Muscle layer of duodenum (tissue), 2 donors: ENCODE results near the gene ESPL1.

Experiments
- H3K27ac ChIP-seq: one replicate; pipeline ENCODE4 v1.7.0; 2013; ENCODE audit warnings: mild to moderate bottlenecking, low read length
- H3K27me3 ChIP-seq: one replicate; pipeline ENCODE4 v1.7.0; 2013; ENCODE audit warnings: low read depth, mild to moderate bottlenecking, control low read depth, low read length
- H3K36me3 ChIP-seq, 2 donors: one replicate each; pipeline ENCODE4 v1.7.0; 2013; ENCODE audit warnings: low read length in 2 of 2, control low read depth in 1 of 2, mild to moderate bottlenecking in 1 of 2; ENCODE audit not compliant: insufficient read depth in 2 of 2, control insufficient read depth in 1 of 2
- H3K4me1 ChIP-seq, 2 donors: one replicate each; pipeline ENCODE4 v1.7.0; 2013; ENCODE audit warnings: low read length in 2 of 2, mild to moderate bottlenecking in 2 of 2, control low read depth in 1 of 2, moderate library complexity in 1 of 2; ENCODE audit not compliant: insufficient read depth in 2 of 2, control insufficient read depth in 1 of 2
- H3K4me3 ChIP-seq, 2 donors: one replicate each; pipeline ENCODE4 v1.7.0; 2013; ENCODE audit warnings: low read length in 2 of 2, low read depth in 1 of 2, mild to moderate bottlenecking in 1 of 2
- H3K9me3 ChIP-seq, 2 donors: one replicate each; pipeline ENCODE4 v1.7.0; 2013; ENCODE audit warnings: low read length in 2 of 2, control low read depth in 1 of 2, mild to moderate bottlenecking in 1 of 2; ENCODE audit not compliant: control insufficient read depth in 1 of 2
- donor health status: healthy.

The ESPL1 gene

DNA sequence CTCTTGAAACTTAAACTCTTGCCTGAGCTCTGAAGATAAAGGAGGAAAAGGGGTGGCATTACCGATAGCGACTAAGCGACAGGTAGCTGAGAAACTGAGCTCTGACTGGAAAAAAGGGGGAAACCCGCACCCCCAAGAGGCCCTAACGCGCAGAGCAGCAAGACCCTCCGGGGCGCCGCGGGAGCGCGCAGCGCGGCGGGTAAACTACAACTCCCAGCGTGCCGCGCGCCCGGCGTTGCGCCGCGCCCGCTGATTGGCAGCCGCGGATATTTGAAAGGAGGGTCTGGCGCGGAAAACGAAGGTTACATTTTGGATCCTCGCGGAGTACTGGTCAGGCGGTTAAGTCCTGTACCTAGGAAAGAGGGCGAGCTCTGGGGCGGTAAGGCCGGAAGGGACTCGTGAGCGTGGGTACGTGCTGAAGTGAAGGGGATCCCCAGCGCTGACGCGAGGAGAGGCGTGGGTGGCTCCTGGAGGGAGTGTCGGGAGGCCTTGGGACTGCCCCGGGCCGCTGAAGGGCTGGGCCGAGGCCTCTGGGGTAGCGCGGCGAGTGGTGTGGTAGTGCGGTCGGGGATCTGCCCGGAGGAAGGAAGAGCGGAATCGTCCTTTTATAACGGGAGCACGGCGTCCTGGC is at the start of gene ESPL1:
ESPL1 (plus strand) TSS at position 301 of the 631 bp plus-strand sequence. CDS start 468 bp downstream, outside the sequence.
- H3K4me1 ChIP-seq: peaks cover 0 to 8% of the 10 kb centered on the region in 2 donors
- H3K27me3 ChIP-seq: no peaks in the 10 kb centered on the region
- peak within 1 kb of the TSS; percentile 80 to 85 for H3K4me3 ChIP-seq
- no peaks in the 10 kb centered on the region for H3K36me3 ChIP-seq
- H3K27ac ChIP-seq: peak within 1 kb of the TSS; percentile 45
- no peaks in the 10 kb centered on the region for H3K9me3 ChIP-seq

DNA sequence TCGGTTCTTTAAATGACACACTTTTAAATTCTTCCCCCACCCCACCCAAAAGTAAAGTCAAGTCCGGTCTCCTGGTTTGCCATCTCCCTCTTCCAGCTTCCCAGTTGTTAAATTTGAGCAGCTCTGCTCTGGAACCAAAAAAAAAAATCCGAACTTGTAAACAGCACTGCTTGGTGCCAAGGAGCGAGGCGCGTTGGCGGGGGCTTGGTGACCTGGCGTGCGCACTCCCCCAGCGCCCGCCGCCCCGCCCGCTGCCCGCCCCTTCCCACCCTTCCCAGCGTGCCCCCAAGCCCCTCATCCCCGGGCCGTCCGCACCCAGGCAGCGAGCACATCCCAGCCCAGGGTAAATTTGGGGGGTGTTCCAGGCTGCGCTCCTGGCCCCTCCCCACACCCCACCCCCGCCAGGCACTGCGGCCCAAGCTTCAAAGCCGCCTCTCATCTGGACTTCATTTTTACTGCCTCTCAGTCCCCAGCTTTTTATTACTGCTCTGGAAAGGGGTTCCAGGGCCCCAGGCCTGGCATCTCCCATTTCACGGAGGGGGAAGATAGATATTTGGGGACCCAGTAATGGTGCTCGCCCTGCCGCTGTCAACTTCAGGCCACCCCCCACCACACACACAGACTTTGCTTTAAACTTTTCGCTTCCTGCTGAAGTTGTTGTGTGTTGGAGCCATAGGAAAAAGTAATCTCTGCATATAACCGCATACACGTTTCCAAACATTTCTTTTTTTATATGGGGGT is 49.4 kb upstream of the ESPL1 start:
- peak overlapping the region; percentile 74 for H3K27ac ChIP-seq
- no peaks in the 10 kb centered on the region for H3K9me3 ChIP-seq
- H3K36me3 ChIP-seq: peaks cover 5 to 17% of the 10 kb centered on the region in 2 donors
- H3K4me1 ChIP-seq: peaks cover 19 to 53% of the 10 kb centered on the region in 2 donors
- peak overlapping the region; percentile 88 for H3K4me3 ChIP-seq
- H3K27me3 ChIP-seq: no peaks in the 10 kb centered on the region

DNA sequence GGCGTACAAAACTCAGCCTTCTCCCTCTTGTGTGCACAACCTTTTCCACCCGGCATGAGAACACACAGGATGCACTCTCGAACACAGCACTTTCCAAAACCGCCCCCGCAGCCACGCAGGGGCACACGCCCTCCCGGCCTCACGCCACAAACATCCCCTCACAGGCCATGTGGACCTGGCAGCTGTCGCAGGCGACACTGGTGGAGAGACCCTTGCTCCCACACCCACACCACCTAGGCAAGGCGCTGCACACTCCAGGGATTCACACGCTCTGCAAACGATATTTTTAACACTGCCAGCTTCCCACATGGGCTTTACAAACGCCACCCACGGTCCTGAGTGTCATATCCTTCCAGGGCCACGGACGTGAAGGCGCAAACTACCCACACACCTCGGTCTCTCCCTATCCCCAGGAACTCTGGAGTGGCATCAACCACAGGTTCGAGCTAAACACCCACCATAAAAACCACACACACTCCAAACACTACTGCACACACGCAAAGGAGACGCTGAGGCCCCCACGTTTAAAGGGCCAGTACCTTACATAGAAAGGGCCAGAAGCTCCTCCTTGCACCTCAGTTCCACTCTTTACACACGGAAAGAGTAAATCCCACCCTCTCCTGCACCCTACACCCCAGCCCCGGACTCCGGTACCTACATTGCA is 48.7 kb upstream of the ESPL1 start:
- Histone ChIP-seq H3K4me3 (peak overlapping the region; percentile 88), H3K36me3 (peaks cover under 1 to 10% of the 10 kb centered on the region in 2 donors), H3K9me3 (no peaks in the 10 kb centered on the region), H3K27me3 (no peaks in the 10 kb centered on the region), H3K27ac (peak overlapping the region; percentile 74), H3K4me1 (peaks cover 26 to 54% of the 10 kb centered on the region in 2 donors)

DNA sequence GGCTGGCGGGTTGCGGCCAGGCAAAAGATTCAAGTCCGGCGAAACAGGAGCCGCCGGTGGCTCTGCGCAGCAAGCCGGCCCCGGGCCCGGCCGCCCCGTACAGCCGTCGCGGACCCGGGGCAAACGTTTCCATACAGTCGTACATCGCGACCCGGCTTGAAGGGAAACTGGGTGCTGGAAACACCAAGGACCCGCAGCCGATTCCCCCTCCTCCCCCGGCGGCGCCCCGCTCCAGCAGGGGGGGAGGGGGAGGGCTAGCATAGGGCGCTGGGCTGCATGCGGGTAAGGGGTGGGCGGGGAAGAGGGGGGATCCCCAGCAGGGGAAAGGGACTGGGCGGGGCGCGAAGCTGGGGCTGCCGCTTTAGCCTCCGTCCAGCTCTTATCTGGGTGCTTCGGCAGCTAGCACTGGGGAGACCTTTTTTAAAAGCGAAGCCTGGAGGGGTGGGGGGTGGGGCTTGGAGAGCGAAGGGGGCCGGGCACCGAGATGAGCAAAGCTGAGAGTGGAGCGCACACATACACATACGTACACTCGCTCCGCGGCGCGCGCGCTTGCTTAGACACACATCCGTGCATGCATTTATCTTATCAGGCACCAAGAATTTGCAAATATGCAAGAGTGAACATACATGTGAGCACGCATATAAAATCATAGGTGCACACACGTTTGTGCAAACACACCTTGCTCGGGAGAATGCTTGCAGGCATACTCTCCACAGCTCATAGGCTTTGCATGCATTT is 48.0 kb upstream of the ESPL1 start:
- Histone ChIP-seq H3K27ac (peak overlapping the region; percentile 74), H3K4me3 (peak overlapping the region; percentile 88), H3K4me1 (peaks cover 32 to 55% of the 10 kb centered on the region in 2 donors), H3K27me3 (no peaks in the 10 kb centered on the region), H3K36me3 (peaks cover 0 to 3% of the 10 kb centered on the region in 2 donors), H3K9me3 (no peaks in the 10 kb centered on the region)

DNA sequence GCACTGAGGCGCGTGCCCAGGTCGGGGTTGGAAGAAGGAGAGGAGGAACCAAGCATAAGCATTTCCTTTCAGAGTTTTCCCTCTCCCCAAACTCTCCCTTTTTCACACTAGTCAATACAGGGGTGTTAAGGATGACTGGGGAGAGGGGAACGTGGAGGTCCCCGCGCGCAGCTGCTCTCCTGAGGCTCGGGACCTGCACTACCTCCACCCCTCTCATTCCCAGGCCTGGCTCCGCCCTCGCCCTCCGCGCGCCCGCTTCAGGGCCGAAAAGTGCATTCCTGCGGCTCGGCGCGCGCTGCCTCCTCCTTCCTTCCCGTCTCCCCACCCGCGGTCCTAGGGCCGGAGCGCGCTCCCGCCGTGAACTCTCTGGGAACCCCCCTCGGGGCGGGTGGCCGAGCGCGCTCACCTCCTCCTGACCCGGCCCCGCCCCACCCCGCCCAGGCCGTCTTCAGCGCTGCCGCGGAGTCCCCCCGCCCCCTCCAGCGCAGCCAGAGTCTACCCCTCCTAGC is 47.4 kb upstream of the ESPL1 start:
- Histone ChIP-seq H3K27me3 (no peaks in the 10 kb centered on the region), H3K27ac (peak overlapping the region; percentile 99), H3K9me3 (no peaks in the 10 kb centered on the region), H3K36me3 (no peaks in the 10 kb centered on the region), H3K4me1 (peaks cover 35 to 61% of the 10 kb centered on the region in 2 donors), H3K4me3 (peak overlapping the region; percentile 88)

DNA sequence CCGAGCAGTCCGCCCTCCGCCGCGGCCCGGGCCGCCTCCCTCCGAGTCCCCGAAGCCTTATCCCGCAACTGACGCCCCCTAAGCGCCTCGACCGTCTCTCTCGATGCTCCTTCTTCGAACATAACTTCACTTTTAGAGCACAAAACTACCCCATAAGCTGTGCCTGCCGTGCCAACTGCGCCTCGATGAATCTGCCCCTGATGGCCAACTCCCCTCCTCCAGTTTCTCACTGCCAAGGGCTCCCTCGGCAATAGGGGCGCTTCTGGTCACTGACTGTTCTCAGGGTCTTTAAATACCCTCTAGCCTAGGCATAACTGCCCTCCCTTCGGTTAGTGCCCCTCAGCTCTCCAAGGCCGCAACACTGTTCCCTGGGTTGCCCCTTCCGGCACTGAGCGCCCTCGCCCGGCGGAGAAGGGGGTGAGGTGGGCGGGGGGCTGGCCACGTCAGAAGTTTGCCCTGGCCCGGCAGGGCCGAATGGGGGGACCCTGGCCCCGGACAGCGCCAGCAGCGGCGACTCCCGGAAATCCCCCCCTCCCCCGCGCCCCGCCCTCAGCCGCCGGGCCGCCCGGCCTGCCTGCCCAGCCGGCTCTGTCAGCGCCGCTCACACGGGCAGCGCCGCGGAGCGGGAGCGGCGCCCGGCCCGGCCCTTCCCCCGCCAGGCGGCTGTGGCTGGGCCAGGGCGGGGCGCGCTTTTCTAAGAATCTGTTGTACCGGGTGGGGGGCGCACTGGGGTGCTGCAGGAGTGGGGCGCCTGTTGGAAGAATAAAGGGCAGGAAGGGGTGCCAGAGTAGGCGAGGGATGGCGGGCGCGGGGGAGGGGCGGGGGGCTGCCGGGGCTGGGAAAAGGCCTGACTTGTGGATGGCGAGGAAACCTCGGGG is 46.7 kb upstream of the ESPL1 start:
- H3K9me3 ChIP-seq: no peaks in the 10 kb centered on the region
- H3K4me1 ChIP-seq: peaks cover 35 to 60% of the 10 kb centered on the region in 2 donors
- H3K27ac ChIP-seq: peak overlapping the region; percentile 99
- peak overlapping the region; percentile 82 to 88 for H3K4me3 ChIP-seq
- H3K27me3 ChIP-seq: no peaks in the 10 kb centered on the region
- H3K36me3 ChIP-seq: no peaks in the 10 kb centered on the region

DNA sequence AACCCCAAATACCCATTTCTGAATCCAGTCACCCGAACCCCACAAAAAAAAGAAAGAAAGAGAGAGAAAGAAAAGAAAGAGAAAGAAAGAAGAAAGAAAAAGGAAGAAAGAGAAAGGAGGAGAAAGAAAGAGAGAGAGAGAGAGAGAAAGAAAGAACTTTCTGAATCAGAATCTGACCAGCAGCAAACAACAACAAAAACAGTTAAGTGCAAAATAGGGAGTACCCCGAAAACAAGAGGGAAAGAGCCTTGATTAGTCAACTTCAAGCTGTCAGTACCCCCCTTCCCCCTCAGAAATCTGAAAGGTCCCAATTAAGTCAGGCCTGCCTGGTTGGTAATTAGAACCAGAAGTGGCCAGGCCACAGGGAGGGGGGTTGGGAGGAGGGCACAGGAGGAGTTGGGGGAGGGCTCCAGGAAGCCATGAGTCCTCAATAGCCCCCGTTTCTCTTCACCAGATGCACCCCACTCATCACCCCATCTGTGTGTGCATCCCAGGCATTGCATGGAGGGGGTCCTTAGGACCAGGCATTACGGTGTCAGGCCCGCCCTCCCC is 45.9 kb upstream of the ESPL1 start:
- Histone ChIP-seq H3K9me3 (no peaks in the 10 kb centered on the region), H3K36me3 (peaks cover 0 to 6% of the 10 kb centered on the region in 2 donors), H3K27me3 (no peaks in the 10 kb centered on the region), H3K4me1 (peaks cover 30 to 54% of the 10 kb centered on the region in 2 donors), H3K27ac (peak overlapping the region; percentile 79), H3K4me3 (peak overlapping the region; percentile 42 to 88)

DNA sequence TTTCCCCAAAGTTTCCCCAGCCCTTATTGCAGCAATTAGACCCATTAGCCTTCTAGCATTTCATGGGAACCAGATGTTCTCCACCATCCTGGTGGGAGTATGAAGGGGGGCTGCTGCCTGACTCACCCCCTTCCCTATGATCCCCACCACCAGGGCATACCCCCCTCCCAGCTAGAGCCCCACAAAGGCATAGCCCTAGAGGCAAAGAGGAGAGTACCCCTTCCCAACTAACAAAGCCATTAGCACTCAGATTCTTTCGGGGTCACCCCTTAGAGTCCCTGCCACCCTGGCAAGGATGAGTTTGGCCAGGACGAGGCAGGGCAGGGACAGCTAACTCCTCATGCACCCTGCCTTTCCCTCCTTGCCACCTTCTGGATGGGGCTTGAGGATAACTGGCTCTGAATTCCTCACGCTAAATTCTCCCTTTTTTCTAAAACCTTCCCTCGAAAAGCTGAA is 45.3 kb upstream of the ESPL1 start:
- Histone ChIP-seq H3K27ac (peak overlapping the region; percentile 27), H3K4me3 (peak overlapping the region in 1 of 2 donors; percentile 35), H3K36me3 (peaks cover 0 to 11% of the 10 kb centered on the region in 2 donors), H3K4me1 (peaks cover 25 to 48% of the 10 kb centered on the region in 2 donors), H3K27me3 (no peaks in the 10 kb centered on the region), H3K9me3 (no peaks in the 10 kb centered on the region)

DNA sequence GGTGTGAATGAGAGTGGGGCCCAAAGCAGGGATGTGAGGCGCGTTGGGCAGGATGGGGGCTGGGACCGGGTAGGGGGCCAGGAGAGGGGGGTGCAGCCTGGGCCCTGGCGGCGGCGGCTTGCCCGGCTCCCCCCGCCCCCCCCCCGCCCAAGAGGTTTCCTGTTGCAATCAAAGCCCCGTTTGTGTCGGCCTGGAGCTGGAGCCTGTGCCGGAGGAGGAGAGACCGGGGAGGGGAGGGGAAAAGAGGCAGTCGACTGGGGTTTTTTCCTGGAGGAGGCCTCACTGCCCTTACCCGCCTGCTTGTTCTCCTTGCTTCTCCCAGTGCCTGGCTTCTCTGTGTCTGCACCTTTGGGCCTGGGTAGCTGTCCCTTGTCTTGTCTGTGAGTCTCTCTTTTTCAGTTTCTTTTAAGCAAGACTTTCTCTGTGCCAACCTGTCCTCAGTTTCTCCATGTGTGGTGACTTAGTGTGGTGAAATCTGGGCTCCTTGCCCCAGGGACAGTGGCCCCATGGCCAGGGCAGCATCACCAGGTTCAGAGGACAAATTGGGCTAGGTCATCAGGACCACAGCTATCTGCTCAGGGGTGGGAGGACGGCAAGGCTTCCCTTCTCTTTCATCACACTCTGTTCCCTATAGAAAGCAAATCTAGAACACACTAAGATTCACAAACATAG is 44.6 kb upstream of the ESPL1 start:
- Histone ChIP-seq H3K9me3 (no peaks in the 10 kb centered on the region), H3K27ac (peak overlapping the region; percentile 74), H3K36me3 (peaks cover 0 to 14% of the 10 kb centered on the region in 2 donors), H3K4me1 (peaks cover 23 to 42% of the 10 kb centered on the region in 2 donors), H3K4me3 (peak overlapping the region in 1 of 2 donors; percentile 9), H3K27me3 (no peaks in the 10 kb centered on the region)
